ENCODE data around the gene DZIP3. TPM values are rescaled to one million over a fixed set of nuclear protein-coding genes. Genes with fewer than 3 reads are reported as not detected.

The DZIP3 gene
- total RNA-seq, 1 experiment from 2014 or later = 25.3 TPM

DNA sequence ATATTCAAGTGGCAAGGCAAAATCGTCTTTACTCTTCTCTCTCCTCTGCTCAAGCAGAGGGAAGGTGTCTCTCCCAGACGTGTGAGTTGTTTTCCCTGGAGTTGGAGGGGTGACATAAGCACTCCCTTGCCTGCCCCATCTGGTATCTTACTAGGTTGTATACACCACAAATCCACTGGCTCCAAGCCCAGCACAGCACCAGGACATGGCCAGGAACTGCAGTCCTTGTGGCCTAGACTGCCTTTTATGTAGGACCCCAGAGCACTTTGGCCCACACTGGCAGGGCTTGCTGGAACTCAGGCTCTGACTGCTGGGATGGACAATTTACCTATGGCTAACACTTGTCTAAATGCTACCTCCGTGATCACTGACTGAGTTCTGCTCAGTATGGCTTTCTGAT, 34.0 kb downstream of the DZIP3 start (continued):
- TF ChIP-seq, protein P1, sequence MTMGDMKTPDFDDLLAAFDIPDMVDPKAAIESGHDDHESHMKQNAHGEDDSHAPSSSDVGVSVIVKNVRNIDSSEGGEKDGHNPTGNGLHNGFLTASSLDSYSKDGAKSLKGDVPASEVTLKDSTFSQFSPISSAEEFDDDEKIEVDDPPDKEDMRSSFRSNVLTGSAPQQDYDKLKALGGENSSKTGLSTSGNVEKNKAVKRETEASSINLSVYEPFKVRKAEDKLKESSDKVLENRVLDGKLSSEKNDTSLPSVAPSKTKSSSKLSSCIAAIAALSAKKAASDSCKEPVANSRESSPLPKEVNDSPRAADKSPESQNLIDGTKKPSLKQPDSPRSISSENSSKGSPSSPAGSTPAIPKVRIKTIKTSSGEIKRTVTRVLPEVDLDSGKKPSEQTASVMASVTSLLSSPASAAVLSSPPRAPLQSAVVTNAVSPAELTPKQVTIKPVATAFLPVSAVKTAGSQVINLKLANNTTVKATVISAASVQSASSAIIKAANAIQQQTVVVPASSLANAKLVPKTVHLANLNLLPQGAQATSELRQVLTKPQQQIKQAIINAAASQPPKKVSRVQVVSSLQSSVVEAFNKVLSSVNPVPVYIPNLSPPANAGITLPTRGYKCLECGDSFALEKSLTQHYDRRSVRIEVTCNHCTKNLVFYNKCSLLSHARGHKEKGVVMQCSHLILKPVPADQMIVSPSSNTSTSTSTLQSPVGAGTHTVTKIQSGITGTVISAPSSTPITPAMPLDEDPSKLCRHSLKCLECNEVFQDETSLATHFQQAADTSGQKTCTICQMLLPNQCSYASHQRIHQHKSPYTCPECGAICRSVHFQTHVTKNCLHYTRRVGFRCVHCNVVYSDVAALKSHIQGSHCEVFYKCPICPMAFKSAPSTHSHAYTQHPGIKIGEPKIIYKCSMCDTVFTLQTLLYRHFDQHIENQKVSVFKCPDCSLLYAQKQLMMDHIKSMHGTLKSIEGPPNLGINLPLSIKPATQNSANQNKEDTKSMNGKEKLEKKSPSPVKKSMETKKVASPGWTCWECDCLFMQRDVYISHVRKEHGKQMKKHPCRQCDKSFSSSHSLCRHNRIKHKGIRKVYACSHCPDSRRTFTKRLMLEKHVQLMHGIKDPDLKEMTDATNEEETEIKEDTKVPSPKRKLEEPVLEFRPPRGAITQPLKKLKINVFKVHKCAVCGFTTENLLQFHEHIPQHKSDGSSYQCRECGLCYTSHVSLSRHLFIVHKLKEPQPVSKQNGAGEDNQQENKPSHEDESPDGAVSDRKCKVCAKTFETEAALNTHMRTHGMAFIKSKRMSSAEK (CRISPR knock-in tag; IDR thresholded peaks at IDR 0.05; ENCODE audit: borderline replicate concordance) = no peak
- no peak for TF ChIP-seq ESRRA (CRISPR knock-in tag; IDR thresholded peaks at IDR 0.05; ENCODE audit: borderline replicate concordance)

DNA sequence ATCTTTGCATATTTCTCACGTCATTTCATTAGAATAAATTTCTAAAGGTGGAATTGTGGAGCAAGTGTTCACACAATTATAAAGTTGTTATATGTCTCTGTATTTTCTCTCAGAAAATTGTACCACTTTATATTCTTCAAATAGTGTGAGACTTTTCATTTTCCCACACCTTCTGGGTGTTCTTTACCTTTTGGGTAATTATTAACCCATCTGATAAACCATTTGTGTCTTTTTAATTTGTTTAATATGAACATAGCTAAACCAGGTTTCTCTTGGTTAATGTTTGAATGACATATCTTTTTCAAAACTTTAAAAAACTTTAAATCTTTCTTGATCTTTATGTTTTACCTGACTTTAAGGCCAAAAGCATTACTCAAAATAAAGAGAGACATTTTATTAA, 40.5 kb downstream of the DZIP3 start:
- no peak for ATAC-seq
- no peak overlapping the region for H3K4me3 Mint-ChIP-seq
- no peak for TF ChIP-seq CREM (CRISPR knock-in tag; IDR thresholded peaks at IDR 0.05)
- no peak for TF ChIP-seq SMAD3 (CRISPR knock-in tag; IDR thresholded peaks at IDR 0.05; ENCODE audit: borderline replicate concordance)
- TF ChIP-seq, protein P2, sequence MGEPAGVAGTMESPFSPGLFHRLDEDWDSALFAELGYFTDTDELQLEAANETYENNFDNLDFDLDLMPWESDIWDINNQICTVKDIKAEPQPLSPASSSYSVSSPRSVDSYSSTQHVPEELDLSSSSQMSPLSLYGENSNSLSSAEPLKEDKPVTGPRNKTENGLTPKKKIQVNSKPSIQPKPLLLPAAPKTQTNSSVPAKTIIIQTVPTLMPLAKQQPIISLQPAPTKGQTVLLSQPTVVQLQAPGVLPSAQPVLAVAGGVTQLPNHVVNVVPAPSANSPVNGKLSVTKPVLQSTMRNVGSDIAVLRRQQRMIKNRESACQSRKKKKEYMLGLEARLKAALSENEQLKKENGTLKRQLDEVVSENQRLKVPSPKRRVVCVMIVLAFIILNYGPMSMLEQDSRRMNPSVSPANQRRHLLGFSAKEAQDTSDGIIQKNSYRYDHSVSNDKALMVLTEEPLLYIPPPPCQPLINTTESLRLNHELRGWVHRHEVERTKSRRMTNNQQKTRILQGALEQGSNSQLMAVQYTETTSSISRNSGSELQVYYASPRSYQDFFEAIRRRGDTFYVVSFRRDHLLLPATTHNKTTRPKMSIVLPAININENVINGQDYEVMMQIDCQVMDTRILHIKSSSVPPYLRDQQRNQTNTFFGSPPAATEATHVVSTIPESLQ (CRISPR knock-in tag; IDR thresholded peaks at IDR 0.05) = no peak
- no peak for TF ChIP-seq ZBTB21 (CRISPR knock-in tag; IDR thresholded peaks at IDR 0.05; ENCODE audit: borderline replicate concordance)
- TF ChIP-seq, protein P3, sequence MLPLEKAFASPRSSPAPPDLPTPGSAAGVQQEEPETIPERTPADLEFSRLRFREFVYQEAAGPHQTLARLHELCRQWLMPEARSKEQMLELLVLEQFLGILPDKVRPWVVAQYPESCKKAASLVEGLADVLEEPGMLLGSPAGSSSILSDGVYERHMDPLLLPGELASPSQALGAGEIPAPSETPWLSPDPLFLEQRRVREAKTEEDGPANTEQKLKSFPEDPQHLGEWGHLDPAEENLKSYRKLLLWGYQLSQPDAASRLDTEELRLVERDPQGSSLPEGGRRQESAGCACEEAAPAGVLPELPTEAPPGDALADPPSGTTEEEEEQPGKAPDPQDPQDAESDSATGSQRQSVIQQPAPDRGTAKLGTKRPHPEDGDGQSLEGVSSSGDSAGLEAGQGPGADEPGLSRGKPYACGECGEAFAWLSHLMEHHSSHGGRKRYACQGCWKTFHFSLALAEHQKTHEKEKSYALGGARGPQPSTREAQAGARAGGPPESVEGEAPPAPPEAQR (CRISPR knock-in tag; IDR thresholded peaks at IDR 0.05) = no peak
- TF ChIP-seq, protein P4, sequence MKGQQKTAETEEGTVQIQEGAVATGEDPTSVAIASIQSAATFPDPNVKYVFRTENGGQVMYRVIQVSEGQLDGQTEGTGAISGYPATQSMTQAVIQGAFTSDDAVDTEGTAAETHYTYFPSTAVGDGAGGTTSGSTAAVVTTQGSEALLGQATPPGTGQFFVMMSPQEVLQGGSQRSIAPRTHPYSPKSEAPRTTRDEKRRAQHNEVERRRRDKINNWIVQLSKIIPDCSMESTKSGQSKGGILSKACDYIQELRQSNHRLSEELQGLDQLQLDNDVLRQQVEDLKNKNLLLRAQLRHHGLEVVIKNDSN (CRISPR knock-in tag; IDR thresholded peaks at IDR 0.05) = no peak
- TF ChIP-seq NFYB (CRISPR knock-in tag; conservative IDR thresholded peaks at IDR 0.05; ENCODE audit: low read depth) = no peak
- no peak for TF ChIP-seq TEAD1 (CRISPR knock-in tag; IDR thresholded peaks at IDR 0.05)
- TF ChIP-seq GTF2I (CRISPR knock-in tag; conservative IDR thresholded peaks at IDR 0.05) = no peak
- TF ChIP-seq NR1H2 (CRISPR knock-in tag; IDR thresholded peaks at IDR 0.05) = no peak
- TF ChIP-seq, protein P5, sequence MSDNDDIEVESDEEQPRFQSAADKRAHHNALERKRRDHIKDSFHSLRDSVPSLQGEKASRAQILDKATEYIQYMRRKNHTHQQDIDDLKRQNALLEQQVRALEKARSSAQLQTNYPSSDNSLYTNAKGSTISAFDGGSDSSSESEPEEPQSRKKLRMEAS (CRISPR knock-in tag; IDR thresholded peaks at IDR 0.05) = no peak
- no peak for TF ChIP-seq GABPB1 (CRISPR knock-in tag; IDR thresholded peaks at IDR 0.05)
- TF ChIP-seq GRHL2 (CRISPR knock-in tag; IDR thresholded peaks at IDR 0.05; ENCODE audit: insufficient replicate concordance, severe bottlenecking) = no peak
- TF ChIP-seq ETV6 (CRISPR knock-in tag; IDR thresholded peaks at IDR 0.05) = no peak
- TF ChIP-seq FOXJ3 (CRISPR knock-in tag; IDR thresholded peaks at IDR 0.05; ENCODE audit: borderline replicate concordance) = no peak
- no peak for TF ChIP-seq FOXP1 (CRISPR knock-in tag; IDR thresholded peaks at IDR 0.05; ENCODE audit: borderline replicate concordance)
- TF ChIP-seq, protein P6, sequence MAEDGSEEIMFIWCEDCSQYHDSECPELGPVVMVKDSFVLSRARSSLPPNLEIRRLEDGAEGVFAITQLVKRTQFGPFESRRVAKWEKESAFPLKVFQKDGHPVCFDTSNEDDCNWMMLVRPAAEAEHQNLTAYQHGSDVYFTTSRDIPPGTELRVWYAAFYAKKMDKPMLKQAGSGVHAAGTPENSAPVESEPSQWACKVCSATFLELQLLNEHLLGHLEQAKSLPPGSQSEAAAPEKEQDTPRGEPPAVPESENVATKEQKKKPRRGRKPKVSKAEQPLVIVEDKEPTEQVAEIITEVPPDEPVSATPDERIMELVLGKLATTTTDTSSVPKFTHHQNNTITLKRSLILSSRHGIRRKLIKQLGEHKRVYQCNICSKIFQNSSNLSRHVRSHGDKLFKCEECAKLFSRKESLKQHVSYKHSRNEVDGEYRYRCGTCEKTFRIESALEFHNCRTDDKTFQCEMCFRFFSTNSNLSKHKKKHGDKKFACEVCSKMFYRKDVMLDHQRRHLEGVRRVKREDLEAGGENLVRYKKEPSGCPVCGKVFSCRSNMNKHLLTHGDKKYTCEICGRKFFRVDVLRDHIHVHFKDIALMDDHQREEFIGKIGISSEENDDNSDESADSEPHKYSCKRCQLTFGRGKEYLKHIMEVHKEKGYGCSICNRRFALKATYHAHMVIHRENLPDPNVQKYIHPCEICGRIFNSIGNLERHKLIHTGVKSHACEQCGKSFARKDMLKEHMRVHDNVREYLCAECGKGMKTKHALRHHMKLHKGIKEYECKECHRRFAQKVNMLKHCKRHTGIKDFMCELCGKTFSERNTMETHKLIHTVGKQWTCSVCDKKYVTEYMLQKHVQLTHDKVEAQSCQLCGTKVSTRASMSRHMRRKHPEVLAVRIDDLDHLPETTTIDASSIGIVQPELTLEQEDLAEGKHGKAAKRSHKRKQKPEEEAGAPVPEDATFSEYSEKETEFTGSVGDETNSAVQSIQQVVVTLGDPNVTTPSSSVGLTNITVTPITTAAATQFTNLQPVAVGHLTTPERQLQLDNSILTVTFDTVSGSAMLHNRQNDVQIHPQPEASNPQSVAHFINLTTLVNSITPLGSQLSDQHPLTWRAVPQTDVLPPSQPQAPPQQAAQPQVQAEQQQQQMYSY (CRISPR knock-in tag; IDR thresholded peaks at IDR 0.05) = no peak
- TF ChIP-seq MXD4 (CRISPR knock-in tag; IDR thresholded peaks at IDR 0.05; ENCODE audit: borderline replicate concordance) = no peak

More for the DNA sequence above, 40.5 kb downstream of the DZIP3 start:
- ChIA-PET CTCF (no interaction called here), POLR2A (interaction anchor here (0.6 kb wide), 1 partner anchor 687 kb away, joined by 7 read pairs; no protein-coding TSS in a partner anchor)
- no peaks in the 10 kb centered on the region for H3K9me3 Mint-ChIP-seq
- DNase-seq (ENCODE audit: low spot score) = no peak
- H3K4me1 Mint-ChIP-seq = no peaks in the 10 kb centered on the region
- no peaks in the 10 kb centered on the region; the same call in 1 of the 2 replicates for H3K36me3 Mint-ChIP-seq
- H3K27me3 Mint-ChIP-seq (ENCODE audit: low read depth) = no peaks in the 10 kb centered on the region
- H3K27ac Mint-ChIP-seq = no peak overlapping the region

Data from WTC11 (cell line).